Measurements from ENCODE around the gene TRIM43B. TPM values are rescaled to one million over a fixed set of nuclear protein-coding genes. Genes with fewer than 3 reads are reported as not detected.
"Not testable (repeated sequence)": the region's sequence is repeated elsewhere in the genome, so short reads cannot be mapped to it uniquely, and the experiment has no call there.

Gene TRIM43B
- not detected for total RNA-seq
- long read RNA-seq, result 0 reads

DNA sequence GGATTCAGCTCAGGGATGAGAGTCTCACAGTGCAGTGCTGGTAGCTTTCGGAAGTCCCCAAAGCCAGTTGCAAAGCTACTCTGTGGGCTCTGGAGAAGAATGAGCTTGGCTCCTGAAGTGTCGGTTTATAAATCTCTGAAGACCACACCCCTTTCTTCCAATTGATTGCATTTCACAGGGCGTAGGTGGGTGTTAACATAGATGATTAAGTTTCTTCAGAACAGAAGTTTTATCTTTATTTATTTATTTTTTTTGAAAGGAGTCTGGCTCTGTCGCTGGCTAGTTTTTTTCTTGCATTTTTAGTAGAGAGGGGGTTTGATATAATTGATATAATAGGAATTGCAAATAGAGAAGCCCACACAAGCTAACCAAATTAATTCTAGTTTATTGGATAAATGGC lies at the start of gene TRIM43B:
TRIM43B (minus strand) TSS at position 101 of the 400 bp plus-strand sequence. CDS start 2,040 bp downstream, outside the sequence.
- not testable (repeated sequence) for DNase-seq (ENCODE audit: low spot score)

- no peak for DNase-seq (ENCODE audit: low spot score)
These were observed 46.8 kb upstream of the TRIM43B start for GRCh38 chr2:95531254-95531771.

- no peak for DNase-seq (ENCODE audit: low spot score)
These were observed 46.2 kb upstream of the TRIM43B start for GRCh38 chr2:95530734-95531133.

GRCh38 chr2:95526360-95527341 lies 42.1 kb upstream of the TRIM43B start:
- no peak for DNase-seq (ENCODE audit: low spot score)

DNA sequence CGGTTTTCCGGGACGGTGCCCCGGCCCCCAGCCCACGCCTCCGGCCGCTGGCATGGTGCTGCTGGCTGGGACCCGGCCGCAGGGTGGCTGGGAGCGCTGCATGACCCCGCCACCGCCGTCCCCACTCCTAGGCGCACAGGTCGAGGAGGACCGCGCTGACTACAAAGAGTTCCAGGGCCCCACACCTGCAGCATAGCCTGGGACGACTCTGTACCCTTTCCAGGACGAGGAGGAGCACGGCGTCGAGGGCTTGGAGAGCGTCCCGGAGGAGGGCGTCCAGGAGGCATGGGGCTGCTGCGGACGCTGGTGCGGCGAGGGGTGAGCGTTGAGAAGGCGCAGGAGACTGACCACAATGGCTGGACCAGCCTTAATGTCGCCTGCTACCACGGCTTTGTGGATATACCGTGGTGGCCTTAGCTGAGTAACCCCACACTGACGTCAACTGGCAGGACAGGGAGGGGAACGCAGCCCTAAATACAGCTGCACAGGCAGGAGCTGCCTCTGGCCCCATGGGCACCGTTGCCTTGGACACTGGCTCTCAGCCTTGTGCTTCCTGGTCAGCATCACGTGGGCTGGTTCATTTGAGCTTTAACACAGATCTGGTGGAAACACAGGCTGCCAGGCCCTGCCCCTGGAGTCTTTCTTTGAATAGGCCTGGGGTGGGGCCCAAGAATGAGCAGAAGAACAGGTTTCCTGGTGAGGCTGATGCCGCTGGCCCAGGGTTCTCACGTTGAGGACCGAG lies 40.9 kb upstream of the TRIM43B start:
- DNase-seq (ENCODE audit: low spot score), result no peak

DNA sequence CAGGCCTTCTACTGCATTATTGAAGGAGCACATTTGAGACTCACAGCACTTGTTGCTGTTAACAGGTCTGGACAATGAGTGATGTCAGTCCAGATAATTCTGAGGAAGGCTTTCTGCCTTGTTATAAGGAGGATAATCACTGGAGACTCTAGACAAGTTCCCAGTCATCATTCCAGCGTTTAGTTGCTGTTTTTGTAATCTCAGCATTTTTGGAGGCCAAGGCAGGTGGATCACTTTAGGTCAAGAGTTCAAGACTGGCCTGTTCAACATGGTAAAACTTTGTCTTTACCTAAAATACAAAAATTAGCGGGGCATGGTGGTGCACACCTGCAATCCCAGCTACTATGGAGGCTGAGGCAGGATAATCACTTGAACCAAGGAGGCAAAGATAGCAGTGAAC lies 39.6 kb upstream of the TRIM43B start:
- no peak for DNase-seq (ENCODE audit: low spot score)

- no peak for DNase-seq (ENCODE audit: low spot score)
These were observed 30.2 kb upstream of the TRIM43B start for GRCh38 chr2:95514718-95515117.

- not testable (repeated sequence) for DNase-seq (ENCODE audit: low spot score)
These were observed 29.7 kb upstream of the TRIM43B start for GRCh38 chr2:95514226-95514625.

- no peak for DNase-seq (ENCODE audit: low spot score)
These were observed 24.9 kb upstream of the TRIM43B start for GRCh38 chr2:95509408-95509807.

GRCh38 chr2:95505222-95505621 lies 20.7 kb upstream of the TRIM43B start:
- DNase-seq (ENCODE audit: low spot score), result no peak

DNA sequence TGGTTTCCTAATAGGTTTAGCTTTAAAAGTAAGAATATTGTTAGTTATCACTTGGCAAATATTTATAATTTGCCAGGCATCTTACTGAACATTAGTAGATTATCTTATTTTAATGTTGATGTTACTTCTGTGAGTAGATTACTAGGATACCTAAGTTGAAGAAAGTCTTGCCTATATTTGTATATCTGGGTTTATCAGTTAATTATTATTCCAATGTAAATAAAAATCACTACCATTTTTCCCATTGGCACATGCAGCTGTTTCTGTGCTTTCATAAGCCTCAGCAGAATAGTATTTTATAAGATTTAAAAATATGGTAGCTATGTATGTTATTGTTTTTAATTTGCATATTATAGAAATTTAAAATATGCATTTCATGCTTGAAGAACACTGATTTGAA lies 16.3 kb upstream of the TRIM43B start:
- no peak for DNase-seq (ENCODE audit: low spot score)

DNA sequence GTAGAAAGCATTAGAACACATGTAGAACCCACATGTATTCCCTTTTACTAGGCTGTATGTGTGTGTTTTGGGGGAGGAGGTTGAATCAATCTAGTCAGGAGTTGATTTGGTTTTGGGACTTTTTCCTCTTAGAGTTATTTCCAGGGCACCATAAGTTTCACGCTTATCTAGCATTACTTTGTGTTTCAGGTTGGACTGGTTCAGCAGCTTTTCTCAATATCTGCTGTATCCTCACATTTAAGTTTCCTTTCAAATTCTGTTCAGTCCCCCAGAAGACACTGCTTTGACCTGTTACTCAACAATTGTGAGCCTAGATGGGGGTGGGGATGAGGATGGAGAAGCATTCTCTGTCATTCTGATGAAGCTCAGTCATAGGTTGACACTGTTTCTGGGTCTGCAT lies 7.5 kb upstream of the TRIM43B start:
- not testable (repeated sequence) for DNase-seq (ENCODE audit: low spot score)

DNA sequence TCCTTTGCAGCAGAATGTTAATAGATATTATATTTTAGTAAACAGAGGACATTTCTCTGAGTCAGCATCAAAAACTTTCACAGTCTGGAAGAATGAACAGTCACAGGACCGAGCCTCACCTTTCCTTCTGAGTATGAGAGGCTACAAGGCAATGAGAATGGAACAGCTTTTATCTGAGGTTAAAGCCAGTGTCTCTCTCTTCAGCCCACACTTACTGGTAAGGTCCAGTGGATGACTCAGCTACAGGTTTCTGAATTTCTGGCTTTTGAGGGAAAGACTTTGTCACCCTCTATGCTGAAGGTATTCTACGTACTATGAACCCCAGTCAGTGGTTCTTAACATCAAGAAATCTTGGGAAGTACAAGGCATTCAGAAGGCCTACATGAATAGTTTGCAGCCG lies 9.5 kb downstream of the TRIM43B start:
- not testable (repeated sequence) for DNase-seq (ENCODE audit: low spot score)

- DNase-seq (ENCODE audit: low spot score), result not testable (repeated sequence)
These were observed 16.6 kb downstream of the TRIM43B start for GRCh38 chr2:95467984-95468383.

GRCh38 chr2:95466572-95466971 lies 18.0 kb downstream of the TRIM43B start:
- DNase-seq (ENCODE audit: low spot score), result not testable (repeated sequence)

GRCh38 chr2:95463292-95463691 lies 21.3 kb downstream of the TRIM43B start:
- not testable (repeated sequence) for DNase-seq (ENCODE audit: low spot score)

DNA sequence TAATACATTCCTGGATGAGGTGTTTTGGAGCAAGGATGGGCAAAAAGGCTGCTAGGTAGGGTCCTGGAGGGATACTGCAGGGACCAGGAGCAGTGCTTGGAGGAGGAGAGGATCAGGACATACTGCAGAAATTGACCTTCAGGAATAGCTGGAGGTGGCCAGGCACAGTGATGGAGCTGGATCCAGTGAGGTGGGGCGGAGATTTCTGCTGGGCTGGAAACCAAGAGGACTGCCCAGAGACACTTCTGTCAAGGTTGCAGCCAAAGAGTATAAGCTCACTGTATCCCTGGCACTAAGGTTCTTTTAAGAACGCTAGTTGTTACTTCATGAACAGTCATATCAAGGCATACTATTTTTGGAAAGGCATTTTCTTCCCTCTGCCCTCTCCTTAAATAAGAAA lies 39.2 kb downstream of the TRIM43B start:
- not testable (repeated sequence) for DNase-seq (ENCODE audit: low spot score)

DNA sequence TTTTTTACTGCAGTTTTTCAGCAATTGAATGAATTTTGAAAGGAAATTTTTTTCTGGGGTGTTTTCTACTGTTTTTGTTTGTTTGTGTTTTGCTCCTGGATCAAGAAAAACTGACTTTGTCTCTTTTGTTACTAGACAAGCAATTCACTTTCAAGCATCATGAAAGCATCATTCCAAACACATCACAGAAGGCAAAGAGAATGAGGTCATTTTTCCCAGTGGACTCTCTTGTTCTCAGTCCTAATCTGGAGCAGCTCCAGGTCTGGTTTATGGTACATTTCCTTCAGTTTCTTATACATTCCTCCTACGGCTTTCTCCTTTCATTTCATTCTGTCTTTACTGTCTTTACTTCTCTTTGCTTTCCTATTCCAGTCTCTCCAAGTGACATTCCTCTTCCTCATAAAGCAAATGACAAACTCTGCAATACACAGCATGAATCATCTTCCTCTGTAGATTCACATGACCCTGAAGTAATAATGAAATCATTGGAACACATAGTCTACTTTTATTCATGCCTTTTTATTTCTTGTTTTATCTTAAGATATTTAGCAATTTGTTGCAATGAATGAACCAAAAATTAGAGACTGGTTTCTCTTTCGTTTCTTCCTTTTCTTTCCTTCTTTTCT lies 42.0 kb downstream of the TRIM43B start:
- DNase-seq (ENCODE audit: low spot score), result not testable (repeated sequence)

DNA sequence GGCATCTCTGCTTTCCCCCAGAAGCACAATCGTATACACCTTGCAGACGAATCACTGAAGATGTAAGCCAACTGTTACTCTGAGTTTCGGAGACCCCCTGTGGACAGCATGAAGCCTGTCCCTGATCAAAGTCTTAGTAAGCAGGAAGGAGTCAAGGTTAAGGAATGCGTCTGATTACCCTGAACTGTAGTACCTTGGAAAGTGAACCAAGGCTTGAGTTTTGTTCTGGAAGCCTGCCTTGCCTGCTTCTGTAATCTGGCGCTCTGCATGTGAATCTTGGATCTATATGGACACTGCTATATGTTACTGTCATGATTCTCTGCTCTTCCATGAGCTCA lies 48.7 kb downstream of the TRIM43B start:
- not testable (repeated sequence) for DNase-seq (ENCODE audit: low spot score)

GRCh38 chr2:95435162-95435871 lies 49.2 kb downstream of the TRIM43B start:
- not testable (repeated sequence) for DNase-seq (ENCODE audit: low spot score)
